ENCODE results near the gene GUCY1B1. TPM values are rescaled to one million over a fixed set of nuclear protein-coding genes. Genes with fewer than 3 reads are reported as not detected.

The GUCY1B1 gene
- total RNA-seq, 1 experiment from 2014 or later: 0.50 TPM

- Histone ChIP-seq H3K79me2 (ENCODE audit: insufficient read depth, low read length) (no peaks in the 10 kb centered on the region), H2BK5ac (ENCODE audit: insufficient read length, low read length) (no peak overlapping the region), H3K14ac (ENCODE audit: insufficient read depth, low read length) (no peak overlapping the region), H2AFZ (ENCODE audit: low read length) (no peak overlapping the region), H3K23me2 (ENCODE audit: insufficient read length, low read depth, low read length, poor library complexity, severe bottlenecking) (peaks cover 7% of the 10 kb centered on the region), H2BK120ac (ENCODE audit: low read depth, low read length, poor library complexity, severe bottlenecking) (no peak overlapping the region), H3K56ac (ENCODE audit: insufficient read length, low read depth, low read length) (no peak overlapping the region), H3K27me3 (ENCODE audit: insufficient read depth, low read length) (no peaks in the 10 kb centered on the region; the same call in 1 of the 2 replicates), H3T11ph (ENCODE audit: low read length) (no peak overlapping the region), H4K20me1 (ENCODE audit: control insufficient read depth, insufficient read depth, insufficient read length) (no peaks in the 10 kb centered on the region), H2BK12ac (ENCODE audit: insufficient read length, low read depth, low read length) (no peak overlapping the region), H3K18ac (ENCODE audit: insufficient read length, low read depth, low read length) (no peak overlapping the region), H4K8ac (replicated peaks; ENCODE audit: insufficient read length, low read depth, low read length) (no peak overlapping the region), H3K9me3 (ENCODE audit: control insufficient read depth, low read depth, low read length) (no peaks in the 10 kb centered on the region), H3K23ac (ENCODE audit: insufficient read length, low read depth, low read length) (no peak overlapping the region), H2AK5ac (ENCODE audit: insufficient read length, low read length) (no peak overlapping the region), H3K27ac (ENCODE audit: insufficient read length, low read depth, low read length) (no peak overlapping the region), H2BK20ac (ENCODE audit: low read depth, low read length, poor library complexity, severe bottlenecking) (no peak overlapping the region), H3K4me1 (ENCODE audit: insufficient read depth, low read length) (no peaks in the 10 kb centered on the region), H4K5ac (ENCODE audit: insufficient read length, low read depth, low read length) (no peak overlapping the region), H4K91ac (ENCODE audit: insufficient read length, low read depth, low read length) (no peak overlapping the region), H3K9ac (ENCODE audit: extremely low read depth, insufficient read length, low read length) (no peak overlapping the region), H2BK15ac (ENCODE audit: low read depth, low read length) (no peak overlapping the region), H3K4me2 (ENCODE audit: insufficient read depth, insufficient read length, low read length) (no peak overlapping the region), H3K4ac (ENCODE audit: low read depth, low read length) (no peak overlapping the region), H3K79me1 (ENCODE audit: insufficient read depth, low read depth, low read length, poor library complexity, severe bottlenecking) (no peaks in the 10 kb centered on the region)
- no peaks in the 10 kb centered on the region for H3K36me3 Mint-ChIP-seq (ENCODE audit: insufficient read depth in 1 of 3, low read depth in 3 of 3)
- peaks cover 32% of the 10 kb centered on the region for H3K27me3 Mint-ChIP-seq (ENCODE audit: low read depth)
- no peak overlapping the region for H3K4me3 Mint-ChIP-seq
- H3K27ac Mint-ChIP-seq: no peak overlapping the region
- no peaks in the 10 kb centered on the region for H3K9me3 Mint-ChIP-seq
- peaks cover 4 to 8% of the 10 kb centered on the region in 2 experiments; a peak in 2 of 4 replicates for H3K4me1 Mint-ChIP-seq
- TF ChIP-seq CTCF (conservative IDR thresholded peaks at IDR 0.05): no peak
- no peak for DNase-seq
- no CpG with 5 or more reads among the region's 2 CpGs for WGBS (ENCODE audit: extremely low coverage, insufficient read length, low lambda C conversion rate)
Observed at GRCh38 chr4:155763551-155763950, 4.7 kb downstream of the GUCY1B1 start.

All from H9 (cell line).